ENCODE measurements around the gene ZSCAN5C.
A peak's percentile ranks its signal among the peaks of the same experiment; 100 is the strongest.
"Not testable (repeated sequence)": the region's sequence is repeated elsewhere in the genome, so short reads cannot be mapped to it uniquely, and the experiment has no call there.

ZSCAN5C gene

DNA sequence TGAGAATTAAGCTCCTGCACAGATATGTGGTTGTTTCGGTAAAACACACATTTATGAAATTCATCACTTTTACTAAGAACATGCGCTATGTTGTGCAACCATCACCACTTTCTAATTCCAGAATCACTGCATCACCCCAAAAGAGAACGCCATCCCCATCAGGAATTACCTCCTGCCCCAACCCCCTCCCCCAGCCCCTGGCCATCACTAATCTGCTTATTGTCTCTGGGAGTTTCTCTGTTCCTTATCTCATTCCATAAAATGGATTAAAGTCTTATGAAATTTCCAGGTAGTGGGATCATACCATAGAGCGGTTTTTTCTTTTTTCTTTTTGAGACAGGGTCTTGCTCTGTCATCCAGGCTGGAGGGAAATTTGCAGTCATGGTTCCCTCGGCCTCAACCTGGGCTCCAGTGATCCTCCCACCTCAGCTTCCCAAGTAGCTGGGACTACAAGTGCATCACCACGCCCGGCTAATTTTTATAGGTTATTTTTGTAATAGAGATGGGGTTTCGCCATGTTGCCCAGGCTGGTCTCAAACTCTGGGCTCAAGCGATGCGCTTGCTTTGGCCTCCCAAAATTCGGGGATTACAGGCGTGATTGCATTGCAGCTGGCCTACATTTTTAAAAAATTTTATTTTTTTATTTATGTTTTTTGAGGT lies 8.0 kb upstream of the ZSCAN5C start:
- no peak for DNase-seq

DNA sequence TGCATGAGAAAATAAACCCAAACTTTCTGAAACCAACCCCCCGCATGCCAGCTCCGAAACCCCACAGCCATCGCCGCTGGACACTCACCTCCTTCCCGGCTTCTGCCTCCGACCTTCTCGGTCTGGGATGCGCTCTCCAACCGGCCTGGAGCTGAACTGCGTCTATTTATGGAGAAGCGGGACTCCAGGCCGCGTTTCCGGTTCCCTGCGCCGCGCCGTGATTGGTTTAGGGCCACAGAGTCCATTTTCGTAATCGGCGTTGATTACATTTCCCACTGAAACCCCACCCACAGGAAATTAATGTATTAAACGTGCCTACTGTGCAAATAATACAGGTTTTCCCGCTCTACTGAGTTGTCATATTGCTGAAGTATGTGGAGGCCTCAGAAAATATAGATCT lies 4.4 kb upstream of the ZSCAN5C start, which contains the start of gene ZSCAN5B:
ZSCAN5B (minus strand) TSS at position 138 of the 400 bp plus-strand sequence. CDS start 4,731 bp downstream, outside the sequence.
- not testable (repeated sequence) for DNase-seq

DNA sequence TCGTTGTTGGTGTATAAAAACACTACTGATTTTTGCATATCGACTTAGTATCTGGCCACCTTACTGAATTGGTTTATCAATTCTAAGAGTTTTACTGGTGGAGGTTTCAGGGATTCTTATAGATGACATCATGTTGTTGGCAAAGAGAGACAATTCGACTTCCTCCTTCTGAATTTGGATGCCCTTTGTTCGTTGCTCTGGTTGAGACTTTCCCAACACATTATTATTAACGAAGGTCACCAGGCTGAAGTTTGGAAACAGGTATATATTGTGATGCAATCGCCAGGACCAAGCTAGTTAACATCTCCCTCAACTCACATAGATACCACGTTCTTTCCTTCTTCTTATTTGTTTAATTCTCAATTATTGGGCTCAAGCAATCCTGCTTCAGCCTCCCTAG lies 2.4 kb upstream of the ZSCAN5C start:
- DNase-seq = no peak

DNA sequence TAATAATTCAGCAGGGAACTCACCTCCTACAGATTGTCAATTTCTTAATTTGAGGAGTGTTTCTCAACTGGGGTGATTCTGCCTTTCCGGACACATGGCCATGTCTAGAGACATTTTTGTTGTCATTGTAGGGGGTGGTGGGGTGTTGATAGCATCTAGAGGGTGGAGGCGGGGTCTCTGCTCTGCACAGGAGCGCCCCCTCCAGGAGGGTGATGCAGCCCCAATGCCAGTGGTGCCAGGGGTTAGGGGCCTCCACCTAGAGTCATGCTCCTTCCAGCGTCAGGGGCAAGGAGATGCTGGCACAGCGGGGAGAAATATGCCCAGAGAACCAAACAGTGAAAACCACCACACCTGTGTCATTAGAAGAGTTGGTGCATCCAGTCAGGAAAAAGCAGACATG lies 5.5 kb downstream of the ZSCAN5C start:
- DNase-seq = not testable (repeated sequence)

DNA sequence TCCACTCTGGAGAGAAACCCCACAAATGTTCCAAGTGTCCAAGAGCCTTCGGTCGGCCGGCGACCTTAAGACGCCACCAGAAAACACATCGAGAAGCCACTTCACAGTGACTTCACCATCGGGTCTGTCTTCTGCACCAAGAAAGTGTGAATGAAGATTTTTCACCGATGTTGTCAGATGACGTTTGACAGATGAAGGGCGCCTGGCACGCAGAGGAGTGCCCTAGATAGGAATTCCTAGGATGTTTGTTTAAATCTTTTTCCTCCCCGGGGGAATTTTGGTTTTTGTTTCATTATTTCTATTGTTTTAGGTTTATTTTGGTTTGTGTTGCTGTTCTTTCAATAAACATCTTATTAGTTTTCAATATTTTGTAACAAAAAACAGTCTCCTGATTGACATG lies 7.0 kb downstream of the ZSCAN5C start:
- no peak for DNase-seq

DNA sequence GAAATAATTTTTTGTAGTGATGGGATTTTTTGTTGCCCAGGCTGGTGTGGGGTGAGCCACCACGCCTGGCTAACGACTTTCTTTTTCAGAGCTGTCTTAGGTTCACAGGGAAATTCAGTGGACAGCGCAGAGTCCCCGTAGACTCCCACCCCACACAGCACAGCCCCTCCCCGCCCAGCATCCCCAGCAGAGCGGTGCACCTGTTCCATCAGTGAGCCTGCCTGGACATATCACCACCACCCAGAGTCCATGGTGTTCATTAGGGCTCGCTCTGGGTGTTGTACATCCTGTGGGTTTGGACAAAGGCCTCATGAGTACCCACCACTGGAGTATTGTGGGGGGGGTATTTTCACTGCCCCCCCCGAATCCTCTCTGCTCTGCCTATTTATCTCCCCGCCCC lies 8.0 kb downstream of the ZSCAN5C start:
- DNase-seq = not testable (repeated sequence)

DNA sequence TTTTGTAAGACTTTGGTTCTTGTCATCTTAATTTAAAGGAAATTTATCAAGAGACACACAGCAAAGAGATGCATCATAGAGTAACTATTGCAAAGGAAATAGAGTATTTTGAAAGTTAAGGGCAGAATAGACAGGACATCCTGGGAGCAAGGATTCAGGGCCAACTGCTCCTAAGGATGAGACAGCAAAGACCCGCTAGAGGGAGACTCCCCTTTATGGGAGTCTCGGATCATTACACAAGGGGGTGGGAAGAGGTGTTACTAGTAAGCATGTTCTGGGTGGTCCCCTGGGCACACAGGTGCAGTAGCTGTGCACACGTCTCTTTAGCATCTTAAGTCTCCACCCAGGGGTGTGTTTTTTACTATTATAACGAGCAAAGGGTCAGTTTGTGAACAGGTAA lies 9.6 kb downstream of the ZSCAN5C start:
- DNase-seq = no peak

DNA sequence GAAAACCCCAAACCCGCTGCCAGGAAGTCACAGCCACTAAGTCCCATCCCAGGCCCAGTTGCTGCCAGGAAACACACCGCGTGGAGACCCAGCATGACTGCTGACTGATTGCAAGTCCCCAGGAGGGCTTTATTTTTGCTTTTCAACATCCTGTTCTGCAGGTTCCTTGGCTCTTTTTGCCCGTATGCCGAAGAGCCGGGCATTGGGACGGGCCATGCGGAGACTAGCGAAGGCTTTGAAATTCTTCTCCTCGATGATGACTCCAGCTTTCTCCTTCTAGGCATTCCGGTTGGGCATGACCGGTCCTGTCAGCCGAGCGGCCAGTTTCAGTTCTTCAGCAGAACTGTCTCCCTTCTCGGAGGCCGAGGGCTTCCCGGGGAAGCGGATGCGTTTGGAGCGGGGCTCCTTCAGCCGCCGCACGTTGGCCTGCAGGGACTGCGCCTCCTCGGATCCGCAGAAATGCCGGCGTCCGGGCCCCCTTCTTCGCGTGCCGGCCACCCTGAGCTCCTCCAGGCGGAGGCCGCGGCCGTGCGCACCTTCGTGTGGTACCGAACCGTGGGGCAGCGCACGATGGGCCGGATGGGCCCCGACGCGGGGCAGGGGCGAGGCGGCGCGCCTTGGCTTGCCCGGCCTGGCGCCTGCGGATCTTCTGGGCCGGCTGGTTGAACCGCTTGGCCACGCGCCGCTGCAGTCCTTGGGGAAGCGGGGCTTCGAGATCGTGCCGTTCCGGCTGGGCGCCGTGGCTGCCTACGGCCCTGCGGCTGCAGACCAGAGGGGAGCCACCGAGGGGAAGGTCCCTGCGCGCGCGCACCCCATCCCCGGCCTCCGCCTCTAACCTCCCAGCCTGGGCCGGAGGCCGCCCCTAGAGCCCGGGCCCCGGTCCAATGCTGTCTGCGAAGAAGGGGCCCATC lies 15.2 kb downstream of the ZSCAN5C start:
- DNase-seq = no peak

DNA sequence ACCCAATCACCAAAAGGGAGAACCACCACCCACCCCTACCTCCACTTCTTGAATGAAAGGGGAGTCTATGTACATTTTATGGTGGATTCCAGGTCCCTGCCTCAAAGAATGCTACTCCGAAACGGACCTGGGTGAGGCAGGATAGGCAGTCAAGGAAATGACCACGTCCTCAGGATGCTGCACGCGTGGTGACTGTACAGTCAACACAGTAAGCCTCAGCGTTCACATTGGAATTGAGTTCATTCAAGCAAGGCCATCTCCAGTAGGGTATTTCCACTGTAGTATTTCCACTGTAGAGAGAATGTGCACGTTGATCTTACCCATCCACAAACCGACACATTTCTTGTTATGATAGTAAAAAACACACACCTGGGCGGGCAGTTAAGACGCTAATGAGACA lies 16.9 kb downstream of the ZSCAN5C start:
- no peak for DNase-seq

DNA sequence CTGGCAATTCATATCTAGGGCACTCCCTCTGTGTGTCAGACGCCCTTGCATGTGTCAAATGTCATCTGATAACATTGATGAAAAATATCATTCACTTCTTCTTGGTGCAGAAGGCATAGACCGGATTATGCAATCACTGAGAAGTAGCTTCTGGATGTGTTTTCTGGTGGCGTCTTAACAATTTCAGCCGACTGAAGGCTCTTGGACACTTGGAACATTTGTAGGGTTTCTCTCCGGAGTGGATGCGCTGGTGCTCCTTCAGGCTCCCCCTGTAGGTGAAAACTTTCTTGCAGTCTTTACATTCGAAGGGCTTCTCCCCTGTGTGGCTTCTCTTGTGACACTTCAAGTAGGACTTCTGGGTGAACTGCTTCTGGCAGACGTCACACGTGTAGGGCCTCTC lies 19.4 kb downstream of the ZSCAN5C start:
- DNase-seq = not testable (repeated sequence)

DNA sequence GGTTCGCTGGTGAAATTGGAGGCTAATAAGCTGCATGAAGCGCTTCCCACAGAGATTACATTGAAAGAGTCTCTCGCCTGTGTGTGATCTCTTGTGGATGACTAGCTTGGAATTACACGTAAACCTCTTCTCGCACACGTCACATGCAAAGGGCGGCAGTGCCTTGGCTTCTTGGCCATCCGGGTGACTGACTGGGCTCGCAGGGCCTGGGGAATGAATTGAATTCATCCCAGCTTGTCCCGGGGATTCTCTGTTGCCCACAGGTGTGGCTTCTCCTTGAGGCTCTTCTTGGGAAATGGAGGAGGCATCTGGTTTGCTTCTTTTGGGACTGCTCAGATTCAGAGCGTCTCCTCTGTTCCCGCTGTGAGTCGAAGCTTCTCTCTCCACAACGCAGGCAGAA lies 19.8 kb downstream of the ZSCAN5C start:
- DNase-seq = no peak

DNA sequence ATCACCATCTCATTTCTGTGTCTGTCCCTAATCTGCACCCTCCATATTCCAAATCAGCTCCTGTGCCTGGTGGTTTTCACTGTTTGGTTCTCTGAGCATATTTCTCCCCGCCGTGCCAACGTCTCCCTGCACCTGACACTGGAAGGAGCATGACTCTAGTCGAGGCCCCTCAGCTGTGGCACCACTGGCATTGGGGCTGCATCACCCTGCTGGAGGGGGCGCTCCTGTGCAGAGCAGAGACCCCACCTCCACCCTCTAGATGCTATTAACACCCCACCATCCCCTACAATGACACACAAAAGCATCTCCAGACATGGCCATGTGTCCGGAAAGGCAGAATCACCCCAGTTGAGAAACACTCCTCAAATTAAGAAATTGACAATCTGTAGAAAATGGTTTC lies 20.8 kb downstream of the ZSCAN5C start:
- DNase-seq = no peak

DNA sequence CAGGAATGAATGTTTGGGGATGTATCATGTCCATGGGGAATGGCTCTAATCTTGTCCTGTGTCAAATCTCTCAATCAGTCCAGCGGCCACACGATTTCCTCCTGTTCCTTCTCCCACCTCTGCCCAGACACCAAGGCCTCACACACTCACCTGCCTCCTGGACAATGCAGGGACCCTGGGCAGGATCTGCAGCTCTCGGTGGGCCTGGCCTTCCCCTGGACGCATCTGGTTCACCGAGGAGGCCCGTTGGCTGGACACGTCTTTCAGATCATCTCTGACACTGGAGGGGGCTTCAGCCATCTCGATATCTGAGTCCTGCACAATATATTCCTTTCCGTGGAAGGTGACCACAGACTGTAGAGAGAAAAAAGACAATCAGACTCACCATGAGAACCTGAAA lies 21.4 kb downstream of the ZSCAN5C start:
- no peak for DNase-seq

DNA sequence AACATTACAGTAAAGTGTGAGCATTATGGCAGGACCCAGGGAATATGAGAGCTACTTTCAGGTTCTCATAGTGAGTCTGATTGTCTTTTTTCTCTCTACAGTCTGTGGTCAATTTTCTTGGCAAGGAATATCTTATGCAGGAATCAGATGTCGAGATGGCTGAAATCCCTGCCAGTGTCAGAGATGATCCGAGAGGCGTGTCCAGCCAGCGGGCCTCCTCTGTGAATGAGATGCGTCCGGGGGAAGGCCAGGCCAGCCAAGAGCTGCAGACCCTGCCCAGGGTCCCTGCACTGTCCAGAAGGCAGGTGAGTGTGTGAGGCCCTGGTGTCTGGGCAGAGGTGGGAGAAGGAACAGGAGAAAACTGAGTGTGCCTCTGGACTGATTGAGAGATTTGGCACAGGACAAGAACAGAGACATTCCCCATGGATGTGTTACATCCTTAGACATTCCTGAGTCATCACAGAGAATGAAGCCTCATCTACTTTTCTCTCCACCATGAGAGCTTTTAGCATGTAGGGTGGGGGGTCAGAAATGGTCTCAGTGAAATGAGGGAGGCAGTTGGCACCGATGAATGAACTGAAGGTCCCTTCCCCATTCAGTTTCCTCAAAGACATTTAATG lies 43.2 kb downstream of the ZSCAN5C start:
- no peak for DNase-seq

DNA sequence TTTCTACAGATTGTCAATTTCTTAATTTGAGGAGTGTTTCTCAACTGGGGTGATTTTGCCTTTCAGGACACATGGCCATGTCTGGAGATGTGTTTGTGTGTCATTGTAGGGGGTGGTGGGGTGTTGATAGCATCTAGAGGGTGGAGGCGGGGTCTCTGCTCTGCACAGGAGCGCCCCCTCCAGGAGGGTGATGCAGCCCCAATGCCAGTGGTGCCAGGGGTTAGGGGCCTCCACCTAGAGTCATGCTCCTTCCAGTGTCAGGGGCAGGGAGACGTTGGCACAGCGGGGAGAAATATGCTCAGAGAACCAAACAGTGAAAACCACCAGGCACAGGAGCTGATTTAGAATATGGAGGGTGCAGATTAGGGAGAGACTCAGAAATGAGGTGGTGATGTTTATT lies 43.7 kb downstream of the ZSCAN5C start:
- DNase-seq = not testable (repeated sequence)

DNA sequence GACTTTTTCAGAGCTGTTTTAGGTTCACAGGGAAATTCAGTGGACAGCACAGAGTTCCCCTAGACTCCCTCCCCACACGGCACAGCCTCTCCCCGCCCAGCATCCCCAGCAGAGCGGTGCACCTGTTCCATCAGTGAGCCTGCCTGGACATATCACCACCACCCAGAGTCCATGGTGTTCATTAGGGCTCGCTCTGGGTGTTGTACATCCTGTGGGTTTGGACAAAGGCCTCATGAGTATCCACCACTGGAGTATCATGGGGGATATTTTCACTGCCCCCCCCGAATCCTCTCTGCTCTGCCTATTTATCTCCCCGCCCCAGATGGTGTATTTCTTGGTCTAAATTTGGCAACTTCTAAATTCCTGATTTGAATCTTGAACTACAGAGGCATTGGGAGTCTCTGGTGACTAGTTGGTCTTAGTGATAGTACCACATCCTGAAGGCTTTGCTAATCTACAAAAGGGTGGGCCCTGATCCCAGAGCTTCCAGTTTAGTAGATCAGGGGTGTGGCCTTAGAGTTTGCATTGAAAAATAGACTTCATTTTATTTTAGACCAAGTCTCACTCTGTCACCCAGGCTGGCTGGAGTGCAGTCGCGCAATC lies 46.8 kb downstream of the ZSCAN5C start:
- not testable (repeated sequence) for DNase-seq

DNA sequence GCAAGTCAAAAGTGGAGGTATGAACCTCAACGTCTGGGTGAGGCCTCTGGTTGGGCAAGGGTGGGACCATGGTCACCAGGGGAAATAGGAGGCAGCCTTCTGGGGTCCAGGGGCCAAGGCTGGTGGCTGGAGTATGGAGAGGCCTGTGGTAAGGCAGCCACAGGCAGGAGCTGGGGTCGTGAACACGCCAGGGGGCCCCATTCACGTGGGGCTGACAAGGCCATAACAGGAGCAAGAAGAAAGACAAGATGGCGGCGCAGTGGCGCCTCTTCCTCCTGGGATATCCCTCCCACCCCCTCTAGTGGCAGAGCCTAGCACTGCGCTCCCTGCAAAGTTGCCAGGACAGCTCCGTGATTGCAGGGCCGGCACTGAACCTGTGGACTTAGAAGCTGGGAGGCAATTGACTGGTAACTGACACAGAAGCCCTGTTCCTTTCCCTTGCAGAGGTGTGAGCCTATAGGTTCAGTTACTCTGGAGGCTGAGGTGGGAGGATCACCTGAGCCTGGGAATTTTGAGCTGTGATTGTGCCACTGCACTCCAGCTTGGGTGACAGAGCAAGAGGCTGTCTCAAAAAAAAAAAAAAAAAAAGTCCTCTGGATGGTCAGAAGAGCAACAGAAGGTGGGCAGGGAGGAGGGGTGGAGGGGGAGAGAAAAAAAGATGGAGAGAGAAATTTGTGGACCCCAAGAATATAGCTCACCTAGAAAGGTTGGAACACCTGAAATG lies 50.8 kb downstream of the ZSCAN5C start:
- peak; percentile 12 to 57 for DNase-seq

DNA sequence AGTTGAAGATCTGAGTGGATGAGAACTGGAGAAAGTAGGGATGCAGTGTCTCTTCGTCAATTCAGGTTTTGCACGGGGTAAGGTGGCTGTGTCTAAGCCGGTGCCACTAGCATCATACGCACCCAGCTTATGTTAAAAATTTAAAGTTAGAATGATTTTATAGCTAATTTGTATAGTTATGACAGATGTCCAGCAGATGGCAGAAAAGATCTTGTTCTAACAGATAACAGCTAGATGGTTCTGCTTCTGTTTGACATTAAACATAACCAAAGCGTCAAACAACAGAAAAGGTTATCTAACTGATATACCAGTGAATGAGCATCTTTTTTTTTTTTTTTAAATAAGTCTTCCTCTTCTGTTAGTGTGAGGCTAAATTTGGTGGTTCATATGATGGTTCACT lies 51.7 kb downstream of the ZSCAN5C start:
- DNase-seq = peak in 1 of 2 donors; percentile 24

DNA sequence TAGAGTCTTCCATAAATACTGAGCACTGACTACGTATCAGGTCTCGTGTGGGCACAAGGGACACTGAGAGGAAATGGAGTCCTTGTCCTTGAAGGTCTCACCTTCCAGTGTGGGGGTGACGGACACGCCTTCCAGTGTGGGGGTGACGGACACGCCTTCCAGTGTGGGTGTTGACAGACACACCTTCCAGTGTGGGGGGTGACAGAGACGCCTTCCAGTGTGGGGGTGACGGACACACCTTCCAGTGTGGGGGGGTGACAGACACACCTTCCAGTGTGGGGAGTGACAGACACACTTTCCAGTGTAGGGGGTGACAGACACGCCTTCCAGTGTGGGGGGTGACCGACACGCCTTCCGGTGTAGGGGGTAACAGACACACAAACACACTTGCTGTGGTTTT lies 56.2 kb downstream of the ZSCAN5C start:
- no peak for DNase-seq
